ENCODE results near the gene SEC14L3. TPM values are rescaled to one million over a fixed set of nuclear protein-coding genes. Genes with fewer than 3 reads are reported as not detected.

The SEC14L3 gene
- total RNA-seq, 1 experiment from 2014 or later: not detected

- TF ChIP-seq, protein P1, sequence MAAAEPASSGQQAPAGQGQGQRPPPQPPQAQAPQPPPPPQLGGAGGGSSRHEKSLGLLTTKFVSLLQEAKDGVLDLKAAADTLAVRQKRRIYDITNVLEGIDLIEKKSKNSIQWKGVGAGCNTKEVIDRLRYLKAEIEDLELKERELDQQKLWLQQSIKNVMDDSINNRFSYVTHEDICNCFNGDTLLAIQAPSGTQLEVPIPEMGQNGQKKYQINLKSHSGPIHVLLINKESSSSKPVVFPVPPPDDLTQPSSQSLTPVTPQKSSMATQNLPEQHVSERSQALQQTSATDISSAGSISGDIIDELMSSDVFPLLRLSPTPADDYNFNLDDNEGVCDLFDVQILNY (CRISPR knock-in tag; IDR thresholded peaks at IDR 0.05): no peak
Observed at GRCh38 chr22:30439836-30440235, 32.0 kb downstream of the SEC14L3 start (continued).

DNA sequence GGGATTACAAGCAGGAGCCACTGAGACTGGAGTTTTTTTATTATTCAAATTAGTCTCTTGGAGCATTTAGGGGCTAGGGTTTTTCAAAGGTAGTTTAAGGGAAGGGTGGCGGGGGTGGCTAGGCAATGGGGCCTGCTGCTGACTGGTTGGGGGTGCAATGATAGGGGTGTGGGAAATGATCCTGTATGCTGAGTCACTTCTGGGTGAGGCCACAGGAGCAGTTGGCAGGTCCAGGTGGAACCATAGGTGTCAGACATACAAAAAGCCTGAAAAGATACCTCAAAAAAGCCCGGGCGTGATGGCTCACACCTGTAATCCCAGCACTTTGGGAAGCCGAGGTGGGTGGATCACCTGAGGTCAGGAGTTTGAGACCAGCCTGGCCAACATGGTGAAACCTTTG, 32.6 kb downstream of the SEC14L3 start:
- CTCF ChIA-PET: no interaction called here
- H3K4me3 Mint-ChIP-seq: no peak overlapping the region

DNA sequence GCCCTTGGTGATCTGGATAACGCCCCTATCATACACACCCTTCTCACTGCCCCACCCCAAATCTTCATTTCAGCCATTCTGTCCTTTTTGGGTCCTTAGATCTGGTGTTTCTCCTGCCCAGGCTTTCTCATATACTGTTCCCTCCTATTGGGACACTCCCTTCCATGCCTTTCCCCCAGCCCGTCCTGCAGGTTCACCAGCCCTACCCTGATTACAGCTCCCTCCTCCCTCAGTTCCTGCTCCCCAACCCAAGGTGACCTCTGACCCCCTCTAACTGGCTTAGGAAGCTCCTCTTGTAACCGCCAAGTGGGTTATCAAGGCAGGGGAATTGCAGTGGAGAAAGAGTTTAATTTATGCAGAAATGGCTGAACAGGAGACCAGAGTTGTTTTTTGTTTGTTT, 33.3 kb downstream of the SEC14L3 start:
- Mint-ChIP-seq H3K9me3 (peaks cover 29% of the 10 kb centered on the region), H3K27ac (no peak overlapping the region), H3K36me3 (peaks cover 12% of the 10 kb centered on the region), H3K4me3 (no peak overlapping the region), H3K4me1 (peaks cover 9% of the 10 kb centered on the region), H3K27me3 (ENCODE audit: low read depth) (peaks cover 21% of the 10 kb centered on the region)
- TF ChIP-seq CREM (CRISPR knock-in tag; IDR thresholded peaks at IDR 0.05) (no peak), FOXJ3 (CRISPR knock-in tag; IDR thresholded peaks at IDR 0.05; ENCODE audit: borderline replicate concordance) (no peak), FOXK1 (CRISPR knock-in tag; IDR thresholded peaks at IDR 0.05) (no peak), MYBL2 (CRISPR knock-in tag; IDR thresholded peaks at IDR 0.05) (no peak), ZNF263 (CRISPR knock-in tag; IDR thresholded peaks at IDR 0.05; ENCODE audit: low read depth) (no peak), NR1H2 (CRISPR knock-in tag; IDR thresholded peaks at IDR 0.05) (no peak), GTF2I (CRISPR knock-in tag; conservative IDR thresholded peaks at IDR 0.05) (no peak), TCF7 (CRISPR knock-in tag; IDR thresholded peaks at IDR 0.05; ENCODE audit: low read depth) (no peak), ARID4B (CRISPR knock-in tag; IDR thresholded peaks at IDR 0.05; ENCODE audit: borderline replicate concordance) (no peak)
- POLR2A ChIA-PET: no interaction called here
- ATAC-seq (no peak), DNase-seq (ENCODE audit: low spot score) (no peak)
- CTCF ChIA-PET: no interaction called here

More for the DNA sequence above, 32.6 kb downstream of the SEC14L3 start:
- Mint-ChIP-seq H3K27me3 (ENCODE audit: low read depth) (peaks cover 21% of the 10 kb centered on the region), H3K4me1 (peaks cover 12% of the 10 kb centered on the region), H3K27ac (no peak overlapping the region), H3K36me3 (peaks cover 12% of the 10 kb centered on the region), H3K9me3 (peaks cover 29% of the 10 kb centered on the region)
- no peak for ATAC-seq
- TF ChIP-seq ZSCAN18 (CRISPR knock-in tag; IDR thresholded peaks at IDR 0.05) (no peak), ZNF138 (CRISPR knock-in tag; conservative IDR thresholded peaks at IDR 0.05) (no peak), ESRRA (CRISPR knock-in tag; IDR thresholded peaks at IDR 0.05; ENCODE audit: borderline replicate concordance) (no peak), SP1 (CRISPR knock-in tag; conservative IDR thresholded peaks at IDR 0.05) (no peak), CREB1 (CRISPR knock-in tag; IDR thresholded peaks at IDR 0.05) (no peak), MLX (CRISPR knock-in tag; IDR thresholded peaks at IDR 0.05) (no peak), SMAD3 (CRISPR knock-in tag; IDR thresholded peaks at IDR 0.05; ENCODE audit: borderline replicate concordance) (no peak)
- TF ChIP-seq, protein P2, sequence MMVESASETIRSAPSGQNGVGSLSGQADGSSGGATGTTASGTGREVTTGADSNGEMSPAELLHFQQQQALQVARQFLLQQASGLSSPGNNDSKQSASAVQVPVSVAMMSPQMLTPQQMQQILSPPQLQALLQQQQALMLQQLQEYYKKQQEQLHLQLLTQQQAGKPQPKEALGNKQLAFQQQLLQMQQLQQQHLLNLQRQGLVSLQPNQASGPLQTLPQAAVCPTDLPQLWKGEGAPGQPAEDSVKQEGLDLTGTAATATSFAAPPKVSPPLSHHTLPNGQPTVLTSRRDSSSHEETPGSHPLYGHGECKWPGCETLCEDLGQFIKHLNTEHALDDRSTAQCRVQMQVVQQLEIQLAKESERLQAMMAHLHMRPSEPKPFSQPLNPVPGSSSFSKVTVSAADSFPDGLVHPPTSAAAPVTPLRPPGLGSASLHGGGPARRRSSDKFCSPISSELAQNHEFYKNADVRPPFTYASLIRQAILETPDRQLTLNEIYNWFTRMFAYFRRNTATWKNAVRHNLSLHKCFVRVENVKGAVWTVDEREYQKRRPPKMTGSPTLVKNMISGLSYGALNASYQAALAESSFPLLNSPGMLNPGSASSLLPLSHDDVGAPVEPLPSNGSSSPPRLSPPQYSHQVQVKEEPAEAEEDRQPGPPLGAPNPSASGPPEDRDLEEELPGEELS (CRISPR knock-in tag; IDR thresholded peaks at IDR 0.05): no peak
- TF ChIP-seq, protein P3, sequence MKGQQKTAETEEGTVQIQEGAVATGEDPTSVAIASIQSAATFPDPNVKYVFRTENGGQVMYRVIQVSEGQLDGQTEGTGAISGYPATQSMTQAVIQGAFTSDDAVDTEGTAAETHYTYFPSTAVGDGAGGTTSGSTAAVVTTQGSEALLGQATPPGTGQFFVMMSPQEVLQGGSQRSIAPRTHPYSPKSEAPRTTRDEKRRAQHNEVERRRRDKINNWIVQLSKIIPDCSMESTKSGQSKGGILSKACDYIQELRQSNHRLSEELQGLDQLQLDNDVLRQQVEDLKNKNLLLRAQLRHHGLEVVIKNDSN (CRISPR knock-in tag; IDR thresholded peaks at IDR 0.05): no peak
- POLR2A ChIA-PET: no interaction called here
- DNase-seq (ENCODE audit: low spot score): no peak

Measured in WTC11 (cell line).